Measurements from ENCODE around the gene RAB3GAP2. TPM values are rescaled to one million over a fixed set of nuclear protein-coding genes. Genes with fewer than 3 reads are reported as not detected.

RAB3GAP2 gene
- total RNA-seq, 1 experiment from 2014 or later = 16.7 TPM

DNA sequence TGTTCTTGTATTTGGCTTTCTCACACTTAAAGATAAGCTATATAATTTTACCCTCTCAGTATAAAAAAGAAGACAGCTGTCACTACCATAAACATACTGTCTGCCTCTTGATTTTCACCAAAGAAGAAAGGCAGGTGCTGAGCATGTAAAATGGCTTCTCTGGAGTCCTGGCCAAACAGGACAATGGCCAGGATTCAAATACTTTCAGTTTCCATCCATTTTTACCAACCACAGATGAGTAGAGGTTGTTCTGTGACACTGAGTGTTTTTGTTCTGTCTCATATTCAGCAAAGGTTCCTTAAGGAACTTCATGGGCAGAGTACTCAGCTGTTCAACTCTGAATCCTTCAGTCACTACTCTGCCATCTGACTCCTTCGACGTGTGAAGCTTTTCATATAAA lies 29.4 kb upstream of the RAB3GAP2 start:
- no peak overlapping the region for H3K4me3 ChIP-seq
- H3K27ac ChIP-seq = no peak overlapping the region
- no peak for DNase-seq (ENCODE audit: low read depth in 1 of 2, low spot score in 2 of 2)
- H3K9me3 ChIP-seq (replicated peaks) = no peaks in the 10 kb centered on the region
- H3K4me1 ChIP-seq (replicated peaks) = peaks cover 8% of the 10 kb centered on the region
- no peaks in the 10 kb centered on the region for H3K27me3 ChIP-seq (replicated peaks)
- H3K36me3 ChIP-seq = no peaks in the 10 kb centered on the region

DNA sequence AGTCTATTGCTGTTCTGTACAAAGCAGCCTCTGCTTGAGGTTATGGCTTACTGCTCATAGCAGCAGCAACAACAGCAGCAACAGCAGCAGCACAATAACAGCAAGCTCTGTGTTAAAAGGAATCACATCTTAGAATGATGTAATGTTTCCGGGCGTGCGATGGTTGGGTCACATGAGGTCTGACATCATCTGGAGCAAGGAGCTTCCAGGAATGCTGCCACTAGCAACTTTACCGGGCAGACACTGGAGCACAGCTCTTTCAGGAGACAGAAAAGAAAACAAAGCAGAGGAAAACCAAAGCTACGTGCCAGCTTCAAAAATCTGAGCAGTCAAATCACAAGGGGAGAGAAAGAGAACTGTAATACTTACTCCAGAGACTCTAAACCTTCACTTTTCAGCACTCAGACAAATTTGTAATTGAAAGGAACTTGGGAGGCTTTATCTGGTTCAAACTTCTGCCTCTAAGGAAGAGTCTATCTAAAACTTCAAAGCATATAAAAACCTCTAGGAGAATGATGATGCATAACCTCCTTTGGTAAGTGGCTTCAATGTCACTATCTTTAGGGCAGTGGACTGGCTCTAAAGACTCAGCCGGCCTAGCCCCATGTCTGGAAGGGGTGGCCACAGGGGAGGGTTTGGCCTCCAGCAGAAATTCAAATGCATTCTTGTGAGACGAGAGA lies 28.3 kb upstream of the RAB3GAP2 start:
- Histone ChIP-seq H3K4me1 (replicated peaks) (peaks cover 8% of the 10 kb centered on the region), H3K36me3 (no peaks in the 10 kb centered on the region), H3K4me3 (no peak overlapping the region), H3K9me3 (replicated peaks) (no peaks in the 10 kb centered on the region), H3K27ac (peak overlapping the region; percentile 55), H3K27me3 (replicated peaks) (0 out of 2 replicates have a peak, but pooled peaks cover 2% of the 10 kb centered on the region)
- DNase-seq (ENCODE audit: low read depth in 1 of 2, low spot score in 2 of 2) = peak; percentile 63 to 68

DNA sequence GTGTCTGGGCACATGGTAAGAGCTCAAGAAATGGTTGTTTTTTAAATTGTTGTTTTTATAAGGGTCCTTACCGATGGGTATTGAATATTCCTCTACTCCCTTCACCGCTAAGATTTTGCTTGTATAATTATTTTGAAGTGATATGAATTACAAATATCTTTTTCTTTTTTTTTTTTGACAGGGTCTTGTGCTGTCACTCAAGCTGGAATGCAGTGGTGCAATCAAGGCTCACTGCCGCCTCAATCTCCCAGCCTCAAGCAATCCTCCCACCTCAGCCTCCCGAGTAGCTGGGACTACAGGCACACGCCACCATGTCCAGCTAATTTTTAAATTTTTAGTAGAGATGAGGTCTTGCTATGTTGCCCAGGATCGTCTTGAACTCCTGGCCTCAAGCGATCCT lies 27.1 kb upstream of the RAB3GAP2 start:
- Histone ChIP-seq H3K4me3 (no peak overlapping the region), H3K36me3 (no peaks in the 10 kb centered on the region), H3K27me3 (replicated peaks) (0 out of 2 replicates have a peak, but pooled peaks cover 2% of the 10 kb centered on the region), H3K4me1 (replicated peaks) (peaks cover 8% of the 10 kb centered on the region), H3K9me3 (replicated peaks) (no peaks in the 10 kb centered on the region), H3K27ac (no peak overlapping the region)
- no peak for DNase-seq (ENCODE audit: low read depth in 1 of 2, low spot score in 2 of 2)

DNA sequence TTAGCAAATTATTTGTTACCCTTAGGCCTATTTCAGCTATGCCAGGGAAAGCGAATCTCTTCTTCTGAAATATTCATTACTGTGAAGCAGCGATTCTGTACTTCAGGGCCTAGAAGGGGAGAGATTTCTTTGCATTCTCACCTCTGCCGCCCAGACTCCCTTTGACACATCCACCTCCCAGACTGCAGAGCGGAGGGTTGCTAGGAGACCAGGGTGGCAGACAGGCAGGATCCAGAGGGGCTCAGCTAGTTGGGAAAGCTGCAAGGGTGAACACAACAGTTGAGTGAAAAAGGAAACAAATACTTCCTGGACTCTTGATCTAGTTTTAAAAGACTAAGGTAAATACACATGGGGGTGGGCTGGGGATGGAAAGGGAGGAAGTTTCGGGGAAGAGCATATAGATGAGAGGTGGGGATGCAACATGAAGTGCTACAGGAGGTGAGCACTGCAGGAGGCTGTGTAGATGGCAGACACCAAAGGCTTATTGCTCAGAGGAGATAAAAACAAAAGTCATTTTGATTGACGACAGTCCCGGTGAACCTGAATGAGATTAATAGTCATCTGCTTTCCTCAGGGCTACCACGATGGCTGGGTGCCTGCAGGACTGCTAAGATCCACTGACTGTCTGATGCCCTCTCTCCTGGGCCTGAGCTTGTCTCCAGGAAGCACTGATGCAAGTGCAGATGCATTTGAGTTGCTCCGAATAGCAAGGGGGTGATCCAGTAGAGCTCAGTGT lies 26.4 kb upstream of the RAB3GAP2 start:
- Histone ChIP-seq H3K27me3 (replicated peaks) (0 out of 2 replicates have a peak, but pooled peaks cover 2% of the 10 kb centered on the region), H3K27ac (no peak overlapping the region), H3K36me3 (no peaks in the 10 kb centered on the region), H3K9me3 (replicated peaks) (no peaks in the 10 kb centered on the region), H3K4me3 (no peak overlapping the region), H3K4me1 (replicated peaks) (peaks cover 8% of the 10 kb centered on the region)
- no peak for DNase-seq (ENCODE audit: low read depth in 1 of 2, low spot score in 2 of 2)

DNA sequence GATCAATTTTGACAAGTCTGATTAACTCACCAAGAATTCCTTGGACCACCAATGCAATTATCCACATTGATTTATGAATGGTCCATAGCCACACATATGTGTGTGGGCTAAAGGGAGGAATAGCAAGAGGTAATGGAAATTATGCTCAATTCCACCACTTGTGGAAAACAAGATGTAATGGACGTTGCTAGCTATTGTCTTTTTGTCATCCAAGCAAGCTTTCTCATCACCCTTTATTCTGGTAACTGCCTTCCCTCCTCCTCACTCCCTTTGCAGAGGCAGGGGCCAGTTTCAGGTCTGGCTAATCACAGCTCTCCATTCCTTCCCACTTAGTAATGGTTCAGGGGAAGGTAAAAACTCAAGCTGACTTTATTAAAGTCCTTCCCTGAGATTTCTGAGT lies 24.7 kb upstream of the RAB3GAP2 start:
- peaks cover 8% of the 10 kb centered on the region for H3K4me1 ChIP-seq (replicated peaks)
- no peaks in the 10 kb centered on the region for H3K9me3 ChIP-seq (replicated peaks)
- H3K36me3 ChIP-seq = no peaks in the 10 kb centered on the region
- DNase-seq (ENCODE audit: low read depth in 1 of 2, low spot score in 2 of 2) = no peak
- 0 out of 2 replicates have a peak, but pooled peaks cover 5% of the 10 kb centered on the region for H3K27me3 ChIP-seq (replicated peaks)
- H3K4me3 ChIP-seq = no peak overlapping the region
- H3K27ac ChIP-seq = no peak overlapping the region

DNA sequence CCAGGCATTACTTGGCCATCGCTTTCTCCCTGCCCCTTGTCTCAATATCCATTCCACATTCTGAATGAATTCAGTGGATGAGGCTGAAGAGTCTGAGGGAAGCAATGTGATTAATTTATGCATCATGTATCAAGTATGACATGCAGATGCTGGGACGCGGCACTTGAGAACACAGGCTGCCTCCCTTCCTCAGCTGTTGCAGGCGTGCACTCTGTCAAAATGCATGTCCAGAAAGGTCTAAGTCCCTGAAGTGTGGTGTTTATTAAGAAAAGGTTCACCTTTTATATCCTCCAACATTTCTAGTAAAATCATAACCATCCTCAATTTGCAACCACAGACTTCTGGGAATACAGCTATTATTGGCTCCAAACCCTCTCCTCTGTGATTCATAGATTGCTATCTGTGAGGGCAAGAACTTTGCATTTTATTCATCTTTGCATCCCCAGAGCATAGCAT lies 22.6 kb upstream of the RAB3GAP2 start:
- H3K4me1 ChIP-seq (replicated peaks) = no peaks in the 10 kb centered on the region
- no peak overlapping the region for H3K4me3 ChIP-seq
- no peaks in the 10 kb centered on the region for H3K9me3 ChIP-seq (replicated peaks)
- no peak overlapping the region for H3K27ac ChIP-seq
- DNase-seq (ENCODE audit: low read depth in 1 of 2, low spot score in 2 of 2) = no peak
- H3K27me3 ChIP-seq (replicated peaks) = peaks cover 17% of the 10 kb centered on the region
- H3K36me3 ChIP-seq = no peaks in the 10 kb centered on the region

DNA sequence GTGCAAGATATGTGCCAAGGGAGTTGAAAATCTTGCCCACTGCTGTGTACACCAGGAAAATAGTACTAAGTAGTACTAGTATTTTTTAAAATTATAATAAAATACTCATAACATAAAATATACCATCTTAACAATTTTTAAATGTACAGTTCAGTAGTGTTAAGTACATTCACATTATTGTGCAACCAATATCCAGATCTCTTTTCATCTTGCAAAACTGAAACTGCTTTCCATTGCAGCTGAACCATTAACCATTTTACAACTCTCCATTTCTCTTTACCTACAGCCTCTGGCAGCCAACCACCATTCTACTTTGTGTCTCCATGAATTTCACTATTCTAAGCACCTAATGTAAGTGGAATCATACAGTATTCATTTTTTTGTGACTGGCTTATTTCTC lies 19.3 kb upstream of the RAB3GAP2 start:
- Histone ChIP-seq H3K36me3 (no peaks in the 10 kb centered on the region), H3K9me3 (replicated peaks) (no peaks in the 10 kb centered on the region), H3K27me3 (replicated peaks) (peaks cover 17% of the 10 kb centered on the region), H3K27ac (no peak overlapping the region), H3K4me1 (replicated peaks) (no peaks in the 10 kb centered on the region), H3K4me3 (no peak overlapping the region)
- DNase-seq (ENCODE audit: low read depth in 1 of 2, low spot score in 2 of 2) = no peak

DNA sequence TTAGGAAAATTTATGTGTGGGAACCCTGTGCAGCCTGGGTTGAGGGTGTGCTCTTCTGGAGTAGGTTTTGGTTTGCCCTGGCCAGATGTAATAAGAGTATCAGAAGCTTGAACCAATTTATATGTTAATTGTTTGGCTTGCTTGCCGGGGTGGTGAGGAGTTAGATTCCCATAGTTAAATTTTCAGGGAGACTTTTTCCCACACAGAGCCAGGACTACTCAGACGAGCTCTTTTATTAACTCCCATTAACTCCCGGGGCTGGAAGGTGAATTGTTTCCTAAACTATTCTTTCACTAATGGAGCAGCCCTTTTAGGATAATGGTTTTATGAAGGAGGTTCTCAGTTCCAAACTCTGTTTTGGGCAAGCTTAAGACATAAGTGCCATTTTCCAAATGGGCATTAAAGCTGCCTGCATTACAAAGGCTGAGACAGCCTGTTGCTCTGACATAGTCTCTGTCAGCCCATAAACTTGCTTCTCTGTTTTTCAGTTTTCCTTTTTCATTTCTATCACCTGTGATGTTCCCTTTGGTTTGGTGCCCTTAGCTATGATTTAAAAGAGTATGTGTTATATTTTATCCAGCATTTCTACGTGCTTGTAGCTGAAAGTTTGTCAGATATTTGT lies 18.0 kb upstream of the RAB3GAP2 start:
- no peak overlapping the region for H3K4me3 ChIP-seq
- DNase-seq (ENCODE audit: low read depth in 1 of 2, low spot score in 2 of 2) = no peak
- H3K36me3 ChIP-seq = no peaks in the 10 kb centered on the region
- H3K4me1 ChIP-seq (replicated peaks) = no peaks in the 10 kb centered on the region
- H3K27ac ChIP-seq = no peak overlapping the region
- H3K27me3 ChIP-seq (replicated peaks) = peaks cover 15% of the 10 kb centered on the region
- no peaks in the 10 kb centered on the region for H3K9me3 ChIP-seq (replicated peaks)

DNA sequence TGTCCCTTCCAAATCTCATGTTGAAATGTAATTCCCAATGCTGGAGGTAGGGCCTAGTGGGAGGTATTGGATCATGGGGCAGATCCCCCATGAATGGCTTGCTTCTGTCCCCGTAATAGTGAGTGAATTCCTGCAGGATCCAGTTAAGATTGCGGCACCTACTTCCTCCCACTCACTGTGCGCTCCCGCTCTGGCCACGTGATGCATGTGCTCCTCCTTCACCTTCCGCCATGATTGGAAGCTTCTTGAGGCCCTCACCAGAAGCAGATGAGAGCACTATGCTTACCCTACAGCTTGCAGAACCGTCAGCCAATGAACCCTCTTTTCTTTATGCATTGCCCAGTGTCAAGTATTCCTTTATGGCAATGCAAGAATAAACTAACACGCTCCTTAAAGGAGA lies 14.9 kb upstream of the RAB3GAP2 start:
- H3K27me3 ChIP-seq (replicated peaks) = peaks cover 17% of the 10 kb centered on the region
- no peaks in the 10 kb centered on the region for H3K9me3 ChIP-seq (replicated peaks)
- H3K4me3 ChIP-seq = no peak overlapping the region
- no peaks in the 10 kb centered on the region for H3K36me3 ChIP-seq
- no peak for DNase-seq (ENCODE audit: low read depth in 1 of 2, low spot score in 2 of 2)
- no peaks in the 10 kb centered on the region for H3K4me1 ChIP-seq (replicated peaks)
- no peak overlapping the region for H3K27ac ChIP-seq

DNA sequence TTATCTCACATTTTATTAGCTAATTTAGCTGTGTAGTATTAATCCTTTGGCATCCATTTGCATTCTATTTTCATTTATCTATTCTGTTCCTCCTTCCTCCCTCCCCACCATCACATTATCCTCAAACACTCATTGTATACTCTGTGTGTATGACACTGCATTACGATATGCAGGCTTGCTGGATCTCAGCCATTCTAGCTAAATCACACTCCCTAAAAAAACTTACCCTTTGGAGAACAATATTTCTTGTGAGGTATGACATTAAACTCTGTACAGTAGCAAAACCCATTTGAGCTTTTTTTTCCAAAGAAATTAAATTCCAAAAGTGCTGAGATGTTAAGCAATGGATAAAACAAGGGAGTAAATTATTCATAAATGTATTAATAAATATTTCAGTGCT lies 11.4 kb upstream of the RAB3GAP2 start:
- peaks cover 8% of the 10 kb centered on the region for H3K27me3 ChIP-seq (replicated peaks)

DNA sequence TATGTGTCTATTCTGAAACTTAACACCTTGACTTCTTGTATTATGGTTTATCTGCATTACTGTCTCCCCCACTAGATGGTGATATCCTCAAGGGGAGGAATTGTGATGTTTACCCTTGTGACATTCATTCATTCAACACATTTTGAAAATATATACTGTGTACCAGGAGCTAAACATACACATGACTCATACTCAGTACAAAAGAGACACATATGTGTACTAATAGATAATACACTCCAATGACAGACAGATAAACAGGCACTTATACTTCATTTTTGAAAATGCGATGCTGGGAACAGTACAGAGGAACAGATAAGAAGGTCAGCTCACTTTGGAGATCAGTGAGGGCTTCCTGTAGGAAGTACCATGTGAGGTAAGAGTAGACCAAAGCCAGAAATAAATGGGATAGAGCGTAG lies 8.9 kb upstream of the RAB3GAP2 start:
- Histone ChIP-seq H3K4me1 (replicated peaks) (peaks cover 9% of the 10 kb centered on the region; the same call in 1 of the 2 replicates), H3K4me3 (no peak overlapping the region), H3K9me3 (replicated peaks) (no peaks in the 10 kb centered on the region), H3K27ac (no peak overlapping the region), H3K27me3 (replicated peaks) (peaks cover 8% of the 10 kb centered on the region), H3K36me3 (no peaks in the 10 kb centered on the region)
- no peak for DNase-seq (ENCODE audit: low read depth in 1 of 2, low spot score in 2 of 2)

More for the DNA sequence above, 11.4 kb upstream of the RAB3GAP2 start:
- Histone ChIP-seq H3K27ac (no peak overlapping the region), H3K4me3 (no peak overlapping the region), H3K9me3 (replicated peaks) (no peaks in the 10 kb centered on the region), H3K4me1 (replicated peaks) (peaks cover 7% of the 10 kb centered on the region; the same call in 1 of the 2 replicates), H3K36me3 (no peaks in the 10 kb centered on the region)
- no peak for DNase-seq (ENCODE audit: low read depth in 1 of 2, low spot score in 2 of 2)

DNA sequence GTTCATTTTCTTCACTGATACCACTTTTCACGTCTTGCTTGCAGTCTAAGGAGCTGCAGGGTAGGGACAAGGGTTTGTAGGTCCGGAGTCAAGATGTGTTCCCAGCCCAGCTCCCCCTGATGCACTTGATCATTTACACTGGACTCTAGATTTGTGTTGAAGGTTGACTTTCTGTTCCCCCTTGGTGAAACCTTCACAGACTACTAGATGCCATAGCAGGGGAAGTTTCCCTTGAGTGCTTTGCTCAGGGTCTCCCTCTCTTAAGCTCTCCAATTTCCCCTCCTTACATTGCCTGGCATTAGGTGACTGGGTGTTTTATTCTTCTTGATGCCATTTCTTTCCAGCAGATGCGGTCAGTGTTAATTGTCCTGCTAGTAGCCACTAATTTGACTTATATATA lies 8.0 kb upstream of the RAB3GAP2 start:
- Histone ChIP-seq H3K27me3 (replicated peaks) (peaks cover 8% of the 10 kb centered on the region), H3K36me3 (no peaks in the 10 kb centered on the region), H3K4me3 (no peak overlapping the region), H3K9me3 (replicated peaks) (no peaks in the 10 kb centered on the region), H3K4me1 (replicated peaks) (peaks cover 9% of the 10 kb centered on the region; the same call in 1 of the 2 replicates), H3K27ac (no peak overlapping the region)
- no peak for DNase-seq (ENCODE audit: low read depth in 1 of 2, low spot score in 2 of 2)

DNA sequence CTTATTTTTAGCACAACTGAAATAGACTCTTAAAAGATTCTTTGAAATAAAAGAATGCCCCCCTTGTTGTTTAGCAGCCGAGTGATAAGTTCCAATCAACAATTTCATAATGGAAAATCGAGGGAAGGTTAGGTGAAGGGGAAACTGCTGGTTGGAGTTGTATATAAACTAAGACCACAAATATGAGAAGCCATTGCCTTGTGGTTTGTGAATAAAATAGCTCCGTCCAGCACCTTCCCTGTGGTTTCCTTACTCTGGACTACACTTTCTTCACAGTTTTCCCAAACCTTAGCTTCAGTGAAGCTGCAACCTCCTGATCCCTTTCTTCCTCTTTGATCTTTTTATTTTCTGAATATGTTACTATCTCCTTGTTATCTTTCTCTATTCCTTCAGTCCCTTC lies 6.7 kb upstream of the RAB3GAP2 start:
- Histone ChIP-seq H3K27ac (no peak overlapping the region), H3K4me1 (replicated peaks) (peaks cover 9% of the 10 kb centered on the region; the same call in 1 of the 2 replicates), H3K4me3 (no peak overlapping the region), H3K9me3 (replicated peaks) (no peaks in the 10 kb centered on the region), H3K36me3 (no peaks in the 10 kb centered on the region), H3K27me3 (replicated peaks) (peaks cover 8% of the 10 kb centered on the region; the same call in 1 of the 2 replicates)
- peak in 1 of 2 experiments; percentile 47 for DNase-seq (ENCODE audit: low read depth in 1 of 2, low spot score in 2 of 2)

DNA sequence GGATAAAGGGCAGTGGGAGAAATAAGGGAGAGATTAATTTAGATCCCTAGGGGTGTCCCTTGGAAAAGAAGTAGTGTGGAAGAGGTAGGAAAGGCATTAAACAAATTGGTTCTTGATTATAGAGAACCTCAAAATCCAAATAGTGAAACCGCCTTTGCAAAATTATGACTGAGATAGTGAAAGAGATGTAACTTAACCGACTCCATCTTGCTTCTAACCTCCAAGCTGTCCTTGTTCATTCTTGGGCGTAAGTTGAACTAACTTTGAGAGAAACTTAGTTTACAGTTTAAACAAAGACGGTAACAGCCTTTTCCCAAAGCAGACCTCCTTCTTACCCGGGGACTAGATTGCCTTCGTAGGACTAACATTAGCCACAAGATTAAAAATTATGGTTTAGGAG lies 3.2 kb upstream of the RAB3GAP2 start:
- H3K4me1 ChIP-seq (replicated peaks) = peaks cover 24% of the 10 kb centered on the region
- H3K9me3 ChIP-seq (replicated peaks) = no peaks in the 10 kb centered on the region
- no peak for DNase-seq (ENCODE audit: low read depth in 1 of 2, low spot score in 2 of 2)
- no peak overlapping the region for H3K27ac ChIP-seq
- H3K4me3 ChIP-seq = no peak overlapping the region
- 0 out of 2 replicates have a peak, but pooled peaks cover 4% of the 10 kb centered on the region for H3K27me3 ChIP-seq (replicated peaks)
- peaks cover 9% of the 10 kb centered on the region for H3K36me3 ChIP-seq

All from SJSA1 (cell line).